WI38 (cell line): ENCODE measurements around the gene STK17B.
A peak's percentile ranks its signal among the peaks of the same experiment; 100 is the strongest.

Experiments
- H3K4me3 ChIP-seq: 2 replicates; pipeline ENCODE4 v1.5.1; 2011; ENCODE audit warnings: low read depth, mild to moderate bottlenecking, control low read depth, low read length
- TF ChIP-seq, protein P1 (sequence below): IDR thresholded peaks from 2 replicates; pipeline ENCODE4 v1.5.1; 2012; ENCODE audit warnings: low read depth, mild to moderate bottlenecking, control low read depth, low read length

Gene STK17B

DNA sequence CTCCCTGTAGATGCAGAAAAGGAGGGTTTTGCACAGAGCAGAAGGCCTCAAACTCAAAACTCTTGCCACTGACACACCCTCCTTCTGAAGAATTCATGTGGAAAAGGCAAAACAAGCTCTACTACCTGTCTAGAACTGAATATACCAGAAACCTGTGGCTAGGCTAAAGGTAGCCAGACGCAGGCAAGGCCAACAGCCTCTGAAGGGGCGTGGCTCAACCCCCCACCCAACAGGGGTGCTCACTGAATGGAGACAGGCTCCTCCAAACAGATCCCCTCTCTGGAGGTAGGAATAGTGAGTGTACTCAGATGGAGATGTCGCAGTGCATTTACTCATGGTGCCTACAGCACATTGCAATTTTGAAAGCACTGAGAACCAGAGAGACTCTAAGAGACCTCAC, 3.0 kb upstream of the STK17B start:
- TF ChIP-seq, protein P1, sequence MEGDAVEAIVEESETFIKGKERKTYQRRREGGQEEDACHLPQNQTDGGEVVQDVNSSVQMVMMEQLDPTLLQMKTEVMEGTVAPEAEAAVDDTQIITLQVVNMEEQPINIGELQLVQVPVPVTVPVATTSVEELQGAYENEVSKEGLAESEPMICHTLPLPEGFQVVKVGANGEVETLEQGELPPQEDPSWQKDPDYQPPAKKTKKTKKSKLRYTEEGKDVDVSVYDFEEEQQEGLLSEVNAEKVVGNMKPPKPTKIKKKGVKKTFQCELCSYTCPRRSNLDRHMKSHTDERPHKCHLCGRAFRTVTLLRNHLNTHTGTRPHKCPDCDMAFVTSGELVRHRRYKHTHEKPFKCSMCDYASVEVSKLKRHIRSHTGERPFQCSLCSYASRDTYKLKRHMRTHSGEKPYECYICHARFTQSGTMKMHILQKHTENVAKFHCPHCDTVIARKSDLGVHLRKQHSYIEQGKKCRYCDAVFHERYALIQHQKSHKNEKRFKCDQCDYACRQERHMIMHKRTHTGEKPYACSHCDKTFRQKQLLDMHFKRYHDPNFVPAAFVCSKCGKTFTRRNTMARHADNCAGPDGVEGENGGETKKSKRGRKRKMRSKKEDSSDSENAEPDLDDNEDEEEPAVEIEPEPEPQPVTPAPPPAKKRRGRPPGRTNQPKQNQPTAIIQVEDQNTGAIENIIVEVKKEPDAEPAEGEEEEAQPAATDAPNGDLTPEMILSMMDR, result no peak
- H3K4me3 ChIP-seq, result no peak overlapping the region

DNA sequence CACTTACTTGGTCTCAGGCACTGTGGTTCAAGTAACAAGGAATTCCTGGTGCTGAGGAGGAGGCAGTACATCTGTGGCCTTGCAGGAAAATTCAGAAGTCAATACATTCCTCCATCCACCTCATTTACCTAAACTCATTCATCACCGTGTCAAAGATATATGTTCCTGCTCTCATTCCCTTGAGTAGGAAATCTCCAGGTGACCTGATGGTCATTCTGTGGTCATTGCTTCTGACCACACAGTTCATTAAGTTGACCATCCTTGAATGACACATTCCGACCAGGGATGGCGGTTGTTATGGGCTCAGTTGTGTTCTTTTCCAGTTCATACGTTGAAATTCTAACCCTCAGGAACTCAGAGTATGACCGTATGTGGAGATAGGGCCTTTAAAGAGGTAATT, 2.1 kb upstream of the STK17B start:
- TF ChIP-seq, protein P1, result no peak
- H3K4me3 ChIP-seq, result no peak overlapping the region

DNA sequence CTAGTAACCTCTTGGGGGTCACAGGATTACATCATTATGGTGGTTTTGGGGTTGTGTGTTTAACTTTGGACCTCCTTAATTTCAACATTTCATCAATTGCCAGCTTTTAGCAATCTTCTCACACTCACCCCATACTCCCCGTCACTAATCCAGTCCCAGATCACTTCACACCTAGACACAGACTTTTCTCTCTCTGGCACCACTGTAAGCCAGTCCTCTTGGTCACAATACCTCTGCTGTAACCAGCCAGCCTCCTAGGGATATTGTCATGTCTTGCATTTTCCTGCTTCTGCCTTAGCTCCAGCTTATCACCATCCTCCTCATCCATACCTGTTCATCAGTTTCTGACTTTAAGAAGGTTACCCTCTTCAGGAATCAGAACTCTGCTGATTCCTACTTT, 1.6 kb upstream of the STK17B start:
- TF ChIP-seq, protein P1, result no peak
- H3K4me3 ChIP-seq, result no peak overlapping the region

GRCh38 chr2:196171946-196172345, 568 bp upstream of the STK17B start:
- peak overlapping the region; percentile 63 for H3K4me3 ChIP-seq
- TF ChIP-seq, protein P1, result no peak

DNA sequence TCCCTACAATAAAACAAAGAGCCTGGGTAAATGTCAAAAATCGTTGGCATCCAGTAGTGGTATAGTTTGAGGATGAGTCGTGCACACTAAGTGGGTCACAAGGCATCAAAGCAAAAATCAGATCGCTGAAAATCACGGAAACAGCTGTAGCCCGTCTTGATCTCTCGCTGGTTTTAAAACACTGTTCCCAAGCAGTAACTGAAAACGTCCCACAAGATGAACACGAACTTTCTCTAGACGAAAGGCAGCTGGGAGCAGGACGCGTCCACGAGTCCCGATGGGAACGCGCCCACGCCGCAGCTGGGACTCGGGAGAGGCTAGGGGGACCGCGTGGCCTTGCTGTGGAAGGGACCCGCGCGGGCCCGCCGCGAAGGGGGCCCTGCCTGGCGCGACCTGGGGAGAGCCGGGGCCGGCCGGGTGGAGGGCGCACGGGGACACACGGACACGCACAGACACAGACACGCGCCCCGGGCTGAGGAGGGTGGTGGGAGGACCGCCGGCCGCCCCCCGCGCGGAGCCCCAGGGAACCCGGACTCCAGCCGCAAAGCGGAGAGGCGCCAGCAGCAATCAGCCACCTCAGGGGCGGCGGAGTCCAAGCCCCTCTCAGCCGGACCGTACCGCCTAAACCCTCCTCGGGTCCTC, 651 bp downstream of the STK17B start:
- TF ChIP-seq, protein P1, result no peak
- H3K4me3 ChIP-seq, result peak overlapping the region; percentile 95

- H3K4me3 ChIP-seq, result peak overlapping the region; percentile 95
- TF ChIP-seq, protein P1, result no peak
These were observed 1.2 kb downstream of the STK17B start for GRCh38 chr2:196170213-196170605.

DNA sequence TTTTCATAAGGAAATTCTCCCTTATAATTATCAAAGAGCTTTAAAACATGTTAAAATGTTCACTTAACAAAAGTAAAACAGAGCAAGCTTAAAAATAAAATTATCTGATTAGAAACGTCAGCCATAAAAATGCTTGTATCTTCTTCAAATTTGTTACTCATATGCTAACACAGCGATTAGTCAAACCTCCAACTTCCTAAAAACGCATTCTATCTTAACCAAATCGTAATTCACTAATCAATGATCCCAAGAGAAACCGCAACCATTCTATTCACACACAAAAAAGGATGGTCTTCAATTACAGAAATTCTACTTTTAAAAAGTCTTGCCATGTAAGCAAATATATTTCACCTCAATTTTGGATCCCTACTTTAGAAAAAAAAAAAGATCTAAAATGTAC, 1.9 kb downstream of the STK17B start:
- TF ChIP-seq, protein P1, result no peak
- peak overlapping the region; percentile 95 for H3K4me3 ChIP-seq
